Stimulated activated CD4-positive, alpha-beta T cell treated with anti-CD3 and anti-CD28 coated beads, TNF-alpha, amount 100 ng/mL, for 1 hour (primary cell): ENCODE results near the gene DDOST.
"Not testable (repeated sequence)": the region's sequence is repeated elsewhere in the genome, so short reads cannot be mapped to it uniquely, and the experiment has no call there.

Experiments used
- DNase-seq, 3 donors: peaks; one replicate each; pipeline ENCODE4 v3.0.0-alpha.2; 2020; ENCODE audit warnings: low read depth in 3 of 3, low spot score in 1 of 3

Gene DDOST

DNA sequence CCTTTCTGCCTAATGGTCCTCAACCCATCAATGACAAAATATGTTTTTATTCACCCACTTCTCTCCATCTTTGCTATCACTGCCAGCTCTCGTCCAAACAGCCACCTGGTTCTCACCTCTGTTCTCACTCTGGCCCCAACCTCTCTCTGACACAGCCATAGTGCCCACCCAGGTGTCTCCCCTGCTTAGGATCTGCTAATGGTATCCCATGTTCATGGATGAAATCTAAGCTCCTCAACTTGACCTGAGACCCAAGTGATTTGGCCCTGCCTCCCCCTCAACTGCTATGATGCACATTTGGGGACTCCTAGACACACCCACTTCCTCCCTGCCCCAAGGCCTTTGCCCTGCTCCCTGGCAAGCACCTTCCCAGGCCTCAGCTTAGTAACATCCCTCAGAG, 30.7 kb upstream of the DDOST start:
- no peak for DNase-seq

DNA sequence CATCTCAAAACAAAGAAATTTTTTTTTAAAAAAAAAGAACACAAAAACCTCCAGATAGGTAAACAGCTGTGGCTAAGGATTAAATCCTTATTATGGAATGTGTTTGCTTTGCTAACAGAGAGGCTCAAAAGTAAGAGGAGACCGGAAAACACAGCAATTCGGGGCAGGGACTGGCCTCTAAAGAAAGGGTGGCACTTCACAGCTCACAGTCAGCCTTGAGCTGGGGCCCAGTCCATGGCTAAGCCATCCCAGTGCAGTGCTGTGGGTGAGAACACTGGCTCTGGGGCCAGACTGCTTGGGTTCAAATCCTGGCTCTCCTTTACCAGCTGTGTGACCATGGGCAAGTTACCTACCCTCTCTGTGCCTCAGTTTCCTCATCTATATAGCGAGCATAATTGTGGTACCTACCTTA, 28.5 kb upstream of the DDOST start:
- DNase-seq: no peak

DNA sequence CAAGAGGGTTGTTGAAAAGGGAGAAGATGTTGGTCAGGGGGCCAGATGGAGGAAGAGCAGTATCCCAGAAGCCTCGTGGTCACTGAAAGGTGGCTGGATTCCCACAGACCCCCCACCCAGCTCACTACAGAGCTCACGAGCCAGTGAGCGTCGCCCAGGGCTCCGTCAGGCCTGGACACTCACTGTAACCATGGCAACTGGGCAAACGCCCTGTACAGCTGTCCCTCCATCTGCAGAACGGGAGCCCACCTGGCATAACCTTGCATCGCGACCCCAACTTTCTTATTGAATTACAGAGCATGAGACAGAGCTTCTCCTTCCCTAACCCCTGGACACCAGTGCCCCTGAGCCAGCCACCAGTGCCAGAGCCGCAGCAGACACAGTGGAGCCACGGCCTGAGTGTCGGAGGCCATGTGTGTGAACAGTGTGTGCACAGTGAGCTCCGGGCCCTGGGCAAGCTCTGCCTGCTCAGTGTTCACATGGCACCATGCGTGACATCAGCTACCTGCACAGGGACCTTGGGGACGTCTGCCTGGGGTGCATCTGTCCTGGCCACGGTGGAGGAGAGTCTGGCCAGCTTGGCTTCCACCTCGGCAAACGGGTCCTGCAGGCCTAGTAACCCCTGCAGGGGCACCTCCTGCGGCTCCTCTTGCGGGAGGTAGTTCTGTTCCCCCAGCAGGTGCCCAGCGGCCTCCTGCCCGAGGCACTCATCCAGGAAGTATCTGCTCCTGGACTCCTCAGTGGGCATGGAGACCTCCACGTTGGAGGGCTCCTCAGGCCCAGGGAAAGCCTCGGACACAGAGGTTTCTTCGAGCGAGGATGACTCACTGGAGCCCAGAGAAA, 25.9 kb upstream of the DDOST start:
- DNase-seq: no peak

GRCh38 chr1:20685741-20686140, 24.6 kb upstream of the DDOST start:
- no peak for DNase-seq

DNA sequence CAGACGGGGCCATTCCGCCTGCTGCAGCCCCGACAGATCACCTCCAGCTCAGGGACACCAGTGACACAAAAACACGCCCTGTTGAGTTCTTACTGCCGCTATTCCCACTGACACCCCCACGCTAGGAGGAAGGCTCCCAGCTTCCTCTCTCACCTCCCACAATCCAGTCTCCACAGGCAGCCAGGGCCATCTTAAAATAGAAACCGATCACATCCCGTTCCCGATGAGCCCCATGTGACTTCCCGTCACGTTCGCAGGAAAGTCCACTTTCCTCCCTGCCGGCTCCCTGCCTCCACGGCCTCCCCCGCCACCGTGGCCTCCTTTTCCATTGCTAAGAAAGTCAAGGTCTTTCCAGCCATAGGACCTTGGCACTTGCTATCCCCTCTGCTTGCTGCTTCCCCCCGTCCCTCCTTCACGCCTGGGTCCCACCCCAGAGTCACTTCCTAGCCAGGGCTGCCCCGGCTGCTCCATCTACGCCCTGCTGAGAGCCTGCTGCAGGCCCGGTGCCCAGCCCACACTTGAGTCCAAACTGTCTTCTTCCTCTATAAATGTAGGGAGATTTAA, 24.0 kb upstream of the DDOST start:
- no peak for DNase-seq

GRCh38 chr1:20684651-20685050, 23.5 kb upstream of the DDOST start:
- no peak for DNase-seq

GRCh38 chr1:20684050-20684620, 23.0 kb upstream of the DDOST start:
- DNase-seq: no peak

DNA sequence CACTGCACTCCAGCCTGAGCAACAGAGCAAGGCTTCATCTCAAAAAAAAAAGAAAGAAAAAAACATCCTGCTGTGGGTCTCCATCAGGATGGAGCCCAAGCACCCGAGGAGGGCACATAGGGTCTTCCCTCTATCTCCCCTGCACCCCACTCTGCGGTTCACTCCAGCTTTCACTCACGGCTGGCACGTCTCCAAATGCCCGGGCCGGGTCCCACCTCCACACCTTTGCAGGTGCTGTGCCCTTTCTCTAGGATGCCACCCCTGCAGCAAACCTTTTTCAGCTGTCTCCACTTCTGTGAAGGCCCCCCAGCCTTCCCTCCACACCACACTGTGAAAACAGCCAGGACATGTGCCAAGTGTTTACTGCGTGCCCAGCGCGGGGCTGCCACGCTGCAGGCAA, 22.4 kb upstream of the DDOST start:
- DNase-seq: no peak

- no peak for DNase-seq
Observed at GRCh38 chr1:20682571-20683236, 21.5 kb upstream of the DDOST start.

GRCh38 chr1:20681999-20682398, 20.8 kb upstream of the DDOST start:
- DNase-seq: no peak

- no peak for DNase-seq
Observed at GRCh38 chr1:20680269-20680668, 19.1 kb upstream of the DDOST start.

DNA sequence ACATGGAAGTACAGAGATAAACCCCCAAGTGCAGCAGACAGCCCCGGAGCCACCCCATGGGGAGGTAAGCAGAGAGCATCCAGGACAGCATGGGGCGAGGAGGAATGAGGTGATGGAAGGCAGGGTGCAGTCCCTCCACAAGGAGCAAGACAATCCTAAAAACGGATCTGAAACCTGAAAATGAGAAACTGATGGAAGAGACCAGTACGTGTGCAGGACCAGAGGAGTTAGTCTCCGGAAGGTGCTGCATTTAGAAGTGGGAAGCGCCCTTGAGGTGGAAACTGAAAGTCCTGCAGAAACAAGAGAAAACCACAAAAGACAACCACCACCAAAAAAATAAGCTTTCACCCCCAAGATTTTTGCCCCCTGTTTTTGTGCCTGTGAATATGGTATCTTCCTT, 17.4 kb upstream of the DDOST start:
- no peak for DNase-seq

DNA sequence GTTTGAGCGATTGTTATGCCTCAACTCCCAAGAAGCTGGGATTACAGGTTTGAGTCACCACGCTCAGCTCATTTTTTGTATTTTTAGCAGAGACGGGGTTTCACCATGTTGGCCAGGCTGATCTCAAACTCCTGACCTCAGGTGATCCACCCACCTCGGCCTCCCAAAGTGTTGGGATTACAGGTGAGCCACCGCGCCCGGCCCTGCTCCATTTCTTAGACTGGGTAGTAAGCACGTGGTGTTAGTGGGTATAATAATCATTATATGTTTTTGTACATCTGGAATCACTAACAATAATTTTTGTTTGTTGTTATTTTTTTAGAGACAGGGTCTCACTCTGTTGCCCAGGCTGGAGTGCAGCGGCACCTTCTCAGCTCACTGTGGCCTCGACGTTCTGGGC, 12.5 kb upstream of the DDOST start:
- not testable (repeated sequence) for DNase-seq

DNA sequence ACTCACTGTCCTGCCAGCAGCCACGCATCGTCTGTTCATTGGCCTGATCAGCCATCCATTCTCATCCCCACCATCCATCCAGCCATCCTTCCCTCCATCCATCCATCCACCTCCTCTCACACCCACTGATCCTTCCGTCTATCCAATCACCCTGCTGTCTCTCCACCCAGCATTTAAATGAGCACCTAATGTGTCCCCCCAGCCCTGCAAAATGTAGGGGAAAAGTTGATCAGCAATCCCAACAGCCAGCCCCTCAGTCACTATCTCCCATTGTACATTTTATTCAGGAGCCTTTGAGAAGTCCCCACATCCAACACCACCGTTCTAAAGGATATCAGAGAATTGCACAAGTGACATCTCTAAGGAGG, 11.1 kb upstream of the DDOST start:
- DNase-seq: no peak

GRCh38 chr1:20670936-20671335, 9.8 kb upstream of the DDOST start:
- DNase-seq: no peak

- DNase-seq: no peak
Observed at GRCh38 chr1:20668581-20668980, 7.4 kb upstream of the DDOST start.

- no peak for DNase-seq
Observed at GRCh38 chr1:20666804-20667203, 5.6 kb upstream of the DDOST start.

GRCh38 chr1:20666146-20666545, 5.0 kb upstream of the DDOST start:
- DNase-seq: no peak

- DNase-seq: no peak
Observed at GRCh38 chr1:20665726-20666125, 4.6 kb upstream of the DDOST start.

- DNase-seq: no peak
Observed at GRCh38 chr1:20663969-20664715, 3.0 kb upstream of the DDOST start.

GRCh38 chr1:20663365-20663764, 2.2 kb upstream of the DDOST start:
- DNase-seq: no peak

DNA sequence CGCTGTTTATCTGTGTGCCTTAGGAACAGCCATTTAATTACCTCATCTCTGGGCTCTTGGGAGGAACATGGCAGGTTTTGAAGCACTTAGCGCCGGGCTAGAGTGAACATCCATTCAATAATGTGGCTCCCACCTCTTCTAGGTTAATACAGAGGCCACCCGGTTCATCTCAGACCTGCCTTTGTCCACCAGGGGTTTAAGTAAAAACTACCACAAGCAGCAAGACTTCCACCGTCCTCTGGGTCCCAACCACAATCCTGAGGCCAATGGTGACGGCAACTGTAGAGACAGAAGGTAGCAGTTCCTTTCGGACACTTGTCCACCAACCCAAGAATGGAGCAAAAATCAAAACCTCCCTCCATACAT, 924 bp upstream of the DDOST start:
- DNase-seq: no peak
